Left renal cortex interstitium (tissue), 4 donors: ENCODE data around the gene ANO2. TPM values are rescaled to one million over a fixed set of nuclear protein-coding genes. Genes with fewer than 3 reads are reported as not detected.
"Not testable (repeated sequence)": the region's sequence is repeated elsewhere in the genome, so short reads cannot be mapped to it uniquely, and the experiment has no call there.

Experiments used
- DNase-seq, 4 donors: peaks; one replicate each; pipeline ENCODE4 v3.0.0-alpha.2; 2013; ENCODE audit warnings: low read depth in 4 of 4, low spot score in 2 of 4, missing footprints in 1 of 4
- polyA plus RNA-seq, 4 donors: library from polyadenylated mRNA; unstranded; fragments of 120-200 nt; gene quantifications; one replicate each; pipeline ENCODE4 v1.2.1, GENCODE V29; 2013; ENCODE audit not compliant: insufficient read length in 4 of 4

The ANO2 gene
- polyA plus RNA-seq, 4 donors, result 3.5 to 5.5 (median 4.1) TPM

DNA sequence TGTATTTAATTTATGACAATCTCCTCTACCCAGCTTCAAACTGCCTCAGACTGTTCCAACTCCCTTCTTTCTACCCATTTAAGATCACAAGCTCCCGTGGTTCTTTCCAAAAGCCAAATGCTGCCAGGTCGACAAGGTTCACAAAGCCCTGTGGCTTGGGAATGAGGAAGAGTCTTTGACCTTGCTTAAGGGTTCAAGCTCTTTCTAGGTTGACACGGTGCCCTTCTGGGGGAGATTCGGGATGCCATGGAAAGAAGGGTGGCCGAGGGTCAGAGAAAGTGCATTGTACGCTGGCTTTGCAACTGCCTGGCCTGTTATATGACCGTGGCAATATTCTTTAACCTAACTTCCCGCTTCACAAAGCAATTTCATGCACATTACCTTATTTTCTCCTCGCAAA lies 239.3 kb downstream of the ANO2 start:
- DNase-seq, result no peak

GRCh38 chr12:5694759-5695409 lies 250.2 kb downstream of the ANO2 start:
- DNase-seq, result no peak

GRCh38 chr12:5692850-5693249 lies 252.2 kb downstream of the ANO2 start:
- DNase-seq, result no peak

DNA sequence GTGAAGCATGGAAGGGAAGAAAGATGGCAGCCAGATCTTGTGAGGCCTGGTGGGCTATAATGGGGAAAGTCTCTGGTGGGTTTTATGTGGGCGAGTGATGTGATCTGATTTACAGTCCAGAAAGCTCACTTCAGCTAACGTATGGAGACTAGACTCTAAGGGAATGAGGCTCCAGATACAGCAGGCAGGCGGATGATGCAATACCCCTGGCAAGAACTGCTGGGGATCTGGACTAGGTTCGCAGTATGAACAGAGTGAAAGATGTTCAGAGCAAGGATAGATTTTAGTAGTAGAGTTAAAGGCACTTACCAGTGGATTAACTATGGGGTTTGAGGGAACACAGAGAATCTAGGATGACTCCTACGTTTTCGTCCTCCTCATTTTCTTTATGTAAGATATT lies 253.1 kb downstream of the ANO2 start:
- DNase-seq, result no peak

DNA sequence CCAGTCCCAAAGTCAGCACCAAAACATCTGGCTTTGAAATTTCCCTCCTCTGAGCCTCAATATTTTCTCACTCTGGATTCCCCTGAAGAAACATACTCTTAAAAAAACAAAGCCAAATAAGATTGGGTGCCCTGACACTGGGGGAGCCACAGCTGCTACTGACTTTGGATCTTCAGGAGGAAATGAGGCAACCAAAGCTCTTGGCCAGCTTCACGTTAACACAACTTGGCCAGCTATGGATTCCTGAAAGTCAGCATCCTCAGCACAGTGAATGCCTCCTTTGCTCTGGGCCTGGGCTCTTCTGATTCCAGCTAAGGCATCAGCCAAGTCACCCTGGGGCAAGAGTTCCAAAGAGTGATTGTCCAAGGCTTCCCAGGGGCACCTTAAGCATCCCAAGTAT lies 254.8 kb downstream of the ANO2 start:
- no peak for DNase-seq

GRCh38 chr12:5689773-5690172 lies 255.3 kb downstream of the ANO2 start:
- no peak for DNase-seq

DNA sequence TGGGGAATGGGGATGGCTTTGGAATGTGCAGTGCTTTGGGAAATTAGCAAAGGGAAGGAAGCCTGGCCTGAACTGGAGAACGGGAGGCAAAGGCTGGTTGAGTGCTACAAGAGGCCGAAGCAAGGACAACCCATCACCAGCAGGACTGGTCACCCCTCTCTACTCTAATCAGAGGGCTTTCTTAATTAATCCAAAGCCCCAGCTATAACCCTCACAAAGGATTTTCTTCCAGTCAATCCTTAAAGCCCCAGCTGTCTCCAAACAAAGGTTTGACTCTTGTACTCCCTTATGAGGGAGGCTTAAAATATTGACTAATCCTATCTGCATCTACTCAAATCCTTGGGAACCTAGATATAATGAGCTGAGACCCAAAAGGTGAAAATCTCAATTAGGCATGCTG lies 256.8 kb downstream of the ANO2 start:
- no peak for DNase-seq

- DNase-seq, result no peak
Observed at GRCh38 chr12:5685935-5686334, 259.1 kb downstream of the ANO2 start.

DNA sequence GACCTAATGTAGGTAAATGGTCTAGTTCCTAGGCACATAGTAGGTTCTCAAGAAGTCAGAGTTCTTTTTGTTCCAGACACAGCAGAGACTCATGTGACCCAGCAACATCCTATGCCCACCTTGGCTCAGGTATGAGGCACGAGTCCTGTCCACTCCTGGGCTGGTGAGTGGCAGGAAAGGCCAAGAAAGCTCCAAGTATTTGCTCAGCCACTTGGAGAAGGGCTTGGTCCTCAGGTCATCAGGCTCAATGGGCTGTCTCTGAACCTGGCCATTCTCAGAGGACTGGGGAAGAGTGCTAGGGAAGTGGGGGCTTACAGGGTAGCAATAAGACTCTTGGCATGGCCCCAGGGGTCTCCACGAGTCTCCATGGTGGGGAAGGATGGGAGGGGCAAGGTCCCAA lies 260.1 kb downstream of the ANO2 start:
- no peak for DNase-seq

DNA sequence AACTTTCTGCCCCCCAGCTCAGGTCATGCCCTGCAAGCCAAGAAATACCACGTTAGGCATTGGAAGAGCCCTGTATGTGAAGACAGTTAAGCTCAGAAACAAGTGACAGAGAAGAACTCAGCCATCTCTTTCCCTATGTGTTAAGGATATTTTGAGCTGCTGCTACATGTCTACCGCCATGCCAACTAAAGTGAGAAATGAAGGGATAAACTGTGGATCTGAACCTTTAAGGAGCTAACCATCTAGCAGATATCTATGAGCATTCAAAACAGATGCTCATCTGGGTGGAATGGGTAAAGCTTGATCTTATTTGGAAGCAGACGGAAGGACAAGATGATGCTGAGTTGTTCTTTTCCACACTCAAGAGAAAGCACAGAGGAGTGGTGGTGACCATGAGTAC lies 262.5 kb downstream of the ANO2 start:
- no peak for DNase-seq

DNA sequence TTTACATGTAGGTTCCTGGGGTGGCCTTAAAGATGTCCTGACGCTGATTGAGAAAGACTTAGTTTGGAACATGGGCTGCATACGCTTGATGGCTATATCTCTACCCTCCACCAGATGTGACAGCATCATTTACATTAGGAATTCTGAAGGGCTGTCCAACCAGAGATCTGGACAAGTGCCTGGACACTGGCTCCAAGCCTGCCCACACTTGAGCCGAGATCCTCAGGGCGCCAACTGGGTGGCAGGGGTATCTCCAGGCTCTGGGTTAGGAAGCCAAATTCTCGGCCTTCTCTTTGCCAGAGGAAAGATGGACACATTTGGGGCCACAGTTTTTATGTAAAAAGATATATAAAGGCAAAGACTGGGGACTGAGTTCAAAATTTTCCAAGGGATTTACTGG lies 266.9 kb downstream of the ANO2 start:
- DNase-seq, result no peak

DNA sequence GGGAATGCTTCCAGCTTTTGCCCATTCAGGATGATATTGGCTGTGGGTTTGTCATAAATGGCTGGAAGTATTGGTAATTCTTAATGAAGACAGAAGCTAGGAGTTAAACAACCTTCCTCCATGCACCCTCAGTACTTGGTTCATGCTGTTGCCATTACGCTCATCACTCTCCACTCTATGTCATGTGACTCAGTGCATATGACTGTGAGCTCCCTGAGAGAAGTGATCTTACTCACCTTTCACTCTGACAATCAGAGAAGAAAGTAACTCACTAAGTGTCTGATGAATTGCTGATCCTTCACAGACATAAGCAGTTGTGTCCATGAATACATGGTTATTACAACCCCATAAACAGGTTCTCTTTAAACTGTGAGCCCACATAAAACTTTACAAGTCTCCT lies 275.4 kb downstream of the ANO2 start:
- not testable (repeated sequence) for DNase-seq

DNA sequence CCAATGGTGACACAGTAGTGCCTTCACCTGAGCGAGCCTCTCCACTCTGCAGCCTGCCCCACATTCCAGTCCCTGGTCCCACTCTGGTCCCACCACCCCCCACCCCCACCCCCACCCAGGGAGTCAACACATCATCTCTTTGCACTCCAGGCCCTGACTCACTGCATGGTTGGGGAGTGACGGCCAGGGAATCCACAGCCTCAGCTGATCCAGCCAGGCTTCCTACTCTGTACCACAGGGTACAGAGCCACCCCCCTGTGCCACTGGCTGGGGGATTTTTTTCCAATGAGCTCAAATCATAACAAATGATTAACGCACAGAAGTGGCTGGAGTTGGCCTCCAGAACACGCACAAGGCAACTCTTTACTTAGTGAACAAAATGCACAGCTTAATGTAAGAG lies 279.4 kb downstream of the ANO2 start:
- DNase-seq, result no peak

GRCh38 chr12:5661811-5662210 lies 283.2 kb downstream of the ANO2 start:
- DNase-seq, result no peak

DNA sequence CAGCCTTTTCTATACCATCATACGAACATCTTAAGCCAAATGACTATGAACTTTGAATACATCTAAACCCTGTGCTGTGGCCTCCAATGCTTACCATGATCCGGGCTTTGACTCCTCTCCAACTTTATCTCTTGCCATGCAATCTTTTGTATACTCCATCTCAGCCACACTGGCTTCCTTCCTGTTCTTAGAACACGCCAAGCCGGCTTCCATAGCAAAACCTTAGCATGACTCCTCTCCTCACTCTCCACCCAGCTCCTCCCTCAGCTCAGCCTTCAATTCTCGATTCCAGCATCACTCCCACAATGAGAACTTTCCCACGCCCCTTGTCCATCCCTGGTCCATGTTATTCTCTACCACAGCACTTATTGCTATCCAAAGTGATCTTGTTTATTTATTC lies 284.8 kb downstream of the ANO2 start:
- DNase-seq, result no peak

DNA sequence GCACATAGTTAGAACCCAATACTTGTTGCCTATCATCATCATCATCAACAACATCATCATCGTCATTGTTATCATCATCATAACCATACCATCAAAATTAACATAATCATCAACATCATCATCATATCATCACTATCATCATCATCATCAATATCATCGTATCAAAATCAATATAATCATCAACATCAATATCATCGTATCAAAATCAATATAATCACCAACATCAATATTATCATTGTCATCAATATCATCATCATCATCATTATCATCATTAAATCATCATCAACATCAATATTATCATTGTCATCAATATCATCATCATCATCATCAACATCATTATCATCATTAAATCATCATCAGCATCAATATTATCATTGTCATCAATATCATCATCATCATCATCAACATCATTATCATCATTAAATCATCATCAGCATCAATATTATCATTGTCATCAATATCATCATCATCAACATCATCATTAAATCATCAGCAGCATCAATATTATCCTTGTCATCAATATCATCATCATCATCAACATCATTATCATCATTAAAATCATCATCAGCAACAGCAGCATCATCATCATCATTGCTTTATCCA lies 286.6 kb downstream of the ANO2 start:
- DNase-seq, result not testable (repeated sequence)

- no peak for DNase-seq
Observed at GRCh38 chr12:5656836-5657235, 288.2 kb downstream of the ANO2 start.

DNA sequence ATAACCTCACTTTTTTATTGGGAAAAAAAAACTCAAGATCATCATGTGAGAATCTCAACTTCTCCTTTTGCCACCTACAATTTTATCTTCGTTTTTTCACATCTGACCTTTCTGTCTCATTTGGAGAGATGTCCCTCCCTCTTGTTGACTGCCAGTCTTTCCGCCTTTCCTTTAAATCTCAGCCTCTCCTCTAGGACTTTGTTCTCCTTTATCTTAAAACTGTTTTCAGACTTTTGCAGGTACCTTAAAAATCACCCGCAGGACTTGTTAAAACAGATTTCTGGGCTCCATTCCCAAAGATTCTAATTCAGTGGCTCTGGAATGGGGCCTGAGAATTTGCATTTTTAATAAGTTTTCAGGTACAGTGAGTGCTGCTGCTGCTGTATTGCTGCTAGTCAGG lies 289.9 kb downstream of the ANO2 start:
- DNase-seq, result no peak

DNA sequence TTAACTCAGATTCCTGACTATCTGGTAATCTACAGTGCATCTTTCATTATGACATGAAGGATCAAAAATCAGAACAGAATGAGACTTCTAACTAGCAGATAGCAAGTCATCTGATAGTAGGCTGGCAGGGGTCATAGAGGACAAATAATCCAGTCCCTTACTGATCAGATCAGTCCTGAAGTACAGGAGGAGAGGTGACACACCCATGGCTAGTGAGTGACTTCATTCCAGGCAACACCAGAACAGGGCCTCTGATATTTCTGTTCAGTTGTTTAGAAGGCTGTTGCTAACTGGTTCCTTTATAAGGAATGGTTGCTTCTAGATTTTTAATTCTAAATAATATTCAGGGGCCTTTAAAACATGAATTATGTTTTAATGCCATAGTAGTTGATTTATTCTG lies 291.0 kb downstream of the ANO2 start:
- DNase-seq, result no peak

DNA sequence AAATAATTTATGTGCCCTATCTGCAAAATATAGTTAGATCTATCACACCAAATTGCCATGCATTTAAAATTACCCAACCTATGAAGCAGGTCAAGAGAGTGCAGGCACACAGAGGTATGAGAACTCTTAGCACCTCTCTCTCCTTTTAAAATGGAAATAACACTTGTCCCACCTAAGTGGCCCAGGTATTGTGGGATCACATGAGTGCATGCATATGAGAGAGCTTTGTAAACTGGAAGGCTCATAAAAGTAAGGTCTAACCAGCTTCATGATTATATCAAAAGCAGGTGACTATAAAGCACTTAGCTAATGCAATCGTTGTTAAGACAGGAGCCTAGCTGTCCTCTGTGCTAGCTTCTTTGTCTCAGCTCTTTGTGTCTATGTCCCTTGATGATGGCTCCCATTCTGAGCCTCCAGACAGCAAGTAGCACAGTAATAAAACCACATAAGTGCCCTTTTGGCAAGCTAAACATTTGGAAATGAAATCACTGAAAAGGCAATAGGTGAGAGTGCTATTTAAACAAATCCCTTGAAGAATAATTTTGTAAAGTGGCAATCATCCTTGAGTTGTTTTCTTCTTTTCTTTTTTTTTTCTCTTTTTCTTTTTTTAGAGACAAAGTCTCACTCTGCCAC lies 294.1 kb downstream of the ANO2 start:
- no peak for DNase-seq

DNA sequence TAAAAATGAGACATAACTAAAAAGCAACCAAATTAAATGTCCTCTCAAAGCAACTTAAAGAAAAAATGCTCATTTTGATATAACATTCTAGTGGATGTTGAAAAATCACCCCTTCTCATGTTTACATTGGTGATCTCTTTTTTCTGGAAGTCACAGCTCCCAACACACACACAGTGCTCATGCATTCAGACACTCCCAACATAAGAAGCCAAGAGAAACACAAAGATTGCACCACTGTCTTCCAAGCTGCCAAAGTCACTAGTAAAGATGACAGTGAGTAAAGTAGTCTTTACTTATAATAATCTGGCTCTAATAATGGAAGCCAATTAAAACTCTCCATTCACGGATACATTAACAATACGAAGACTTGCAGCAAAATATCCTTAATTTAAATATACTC lies 294.8 kb downstream of the ANO2 start:
- no peak for DNase-seq

- peak in 2 of 4 donors; percentile 39 to 54 for DNase-seq
Observed at GRCh38 chr12:5648692-5649359, 296.2 kb downstream of the ANO2 start.
